HL-60/S4 treated with retinoic acid at 250 ng/mL for 4 days and 3 days (cell line): ENCODE results near the gene NDUFA3.
"Not testable (repeated sequence)": the region's sequence is repeated elsewhere in the genome, so short reads cannot be mapped to it uniquely, and the experiment has no call there.

Source experiments
- in situ Hi-C: fragments of 300-500 bp; cut with MboI; formaldehyde crosslinking; loops from 2 replicates; pipeline ENCODE4 v1.7.0; 2022; ENCODE audit warnings: low sequenced_read_pairs

Gene NDUFA3

DNA sequence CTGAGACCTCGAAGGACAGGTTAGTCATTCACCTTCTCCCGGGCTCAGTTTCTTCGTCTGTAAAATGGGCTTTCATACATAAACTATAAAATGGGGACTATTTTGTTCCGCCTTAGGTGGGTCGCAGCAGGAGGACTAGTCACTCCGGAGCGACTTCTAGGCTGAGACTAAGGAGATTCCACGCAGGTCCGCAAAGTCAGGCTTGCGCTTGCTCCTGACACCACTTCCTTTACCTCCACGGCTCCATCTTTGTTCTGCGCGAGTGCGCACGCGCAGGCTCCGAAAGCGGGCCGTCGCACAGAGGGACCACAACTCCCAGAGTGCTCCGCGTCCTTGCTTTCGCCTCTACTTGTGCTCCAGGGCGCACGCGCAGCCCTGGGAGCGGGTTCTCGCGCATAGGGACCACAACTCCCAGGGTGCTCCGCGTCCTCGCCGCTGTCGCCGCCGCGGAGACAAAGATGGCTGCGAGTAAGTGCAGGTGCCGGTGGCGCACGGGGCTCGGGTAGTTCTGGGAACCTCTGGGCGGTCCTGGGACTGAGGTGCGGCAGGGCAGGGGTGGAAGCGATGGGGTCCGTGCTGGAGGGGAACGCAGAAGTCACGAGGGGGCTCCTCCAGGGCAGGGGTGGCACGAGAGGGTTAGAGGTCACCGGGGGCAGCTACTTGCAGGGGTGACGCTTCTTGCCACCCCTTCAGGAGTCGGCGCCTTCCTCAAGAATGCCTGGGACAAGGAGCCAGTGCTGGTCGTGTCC, at the start of gene NDUFA3:
Gene NDUFA3 (plus strand): TSS at position 435 of the 749 bp plus-strand sequence. CDS start 24 bp downstream, at position 459.
- in situ Hi-C loops, result no loop called here

- in situ Hi-C loops, result no loop called here
Observed at GRCh38 chr19:54062643-54063042, 40.0 kb upstream of the NDUFA3 start.

- in situ Hi-C loops, result no loop called here
Observed at GRCh38 chr19:54063350-54064116, 39.1 kb upstream of the NDUFA3 start, which contains the start of gene VSTM1. VSTM1 (minus strand) TSS chr19:54063897; CDS start chr19:54063777, 120 bp downstream.

DNA sequence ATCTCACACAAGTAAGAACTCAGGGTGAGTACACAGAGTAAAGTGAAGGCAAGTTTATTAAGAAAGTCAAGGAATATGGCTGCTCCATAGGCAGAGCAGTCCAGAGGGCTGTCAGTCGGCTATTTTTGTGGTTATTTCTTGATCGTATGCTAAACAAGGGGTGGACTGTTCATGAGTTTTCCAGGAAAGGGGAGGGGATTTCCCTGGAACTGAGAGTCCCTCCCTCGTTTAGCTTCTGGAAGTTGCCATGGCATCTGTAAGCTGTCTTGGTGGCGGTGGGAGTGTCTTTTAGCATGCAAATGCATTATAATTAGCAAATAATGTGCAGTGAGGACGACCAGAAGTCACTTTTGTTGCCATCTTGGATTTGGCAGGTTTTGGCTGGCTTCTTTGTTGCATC, 33.2 kb upstream of the NDUFA3 start:
- in situ Hi-C loops, result no loop called here

DNA sequence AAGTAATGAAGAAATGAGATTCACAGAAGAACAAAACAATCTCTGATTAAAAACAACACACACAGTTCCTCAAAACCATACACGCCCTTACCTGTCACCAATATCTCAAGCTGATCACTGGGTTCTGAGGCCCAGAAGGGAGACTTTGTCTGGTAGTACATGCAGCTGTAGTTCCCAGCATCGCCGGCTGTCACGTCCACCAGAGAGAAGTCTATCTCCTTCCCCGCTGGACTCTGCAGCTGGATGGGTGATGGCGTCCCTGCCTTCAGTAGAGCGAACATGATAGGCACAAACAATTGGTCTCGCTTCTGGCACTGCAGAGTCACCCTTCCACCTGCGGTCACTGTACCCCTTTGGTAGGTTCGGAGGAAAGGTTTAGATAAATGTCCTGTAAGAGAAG, 28.8 kb upstream of the NDUFA3 start:
- in situ Hi-C loops, result no loop called here

GRCh38 chr19:54074851-54075250, 27.8 kb upstream of the NDUFA3 start:
- in situ Hi-C loops, result no loop called here

GRCh38 chr19:54077334-54077733, 25.3 kb upstream of the NDUFA3 start:
- in situ Hi-C loops, result no loop called here

DNA sequence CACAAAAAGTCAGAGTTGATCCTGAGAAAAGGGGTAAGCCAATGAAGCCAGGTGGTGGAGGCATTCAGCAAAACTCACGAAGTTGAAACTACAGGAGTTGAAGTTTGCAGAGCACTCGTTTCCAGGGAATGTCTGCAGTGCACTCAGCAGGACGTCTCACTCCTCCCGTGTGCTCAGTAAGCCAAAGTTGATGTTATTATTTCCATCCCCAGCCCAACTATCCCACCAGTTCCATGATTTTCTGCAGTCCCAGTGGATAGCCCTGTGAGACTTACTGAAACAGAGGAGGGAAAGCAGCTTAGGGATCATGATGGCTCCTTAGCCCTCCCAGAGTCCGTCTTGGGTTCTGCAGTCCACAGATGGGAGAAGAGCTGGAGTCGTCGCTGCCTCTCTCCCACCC, 21.6 kb upstream of the NDUFA3 start, which contains the start of gene TARM1:
Gene TARM1 (minus strand): TSS at position 334 of the 400 bp plus-strand sequence. CDS start 25 bp downstream, at position 309.
- in situ Hi-C loops, result no loop called here

DNA sequence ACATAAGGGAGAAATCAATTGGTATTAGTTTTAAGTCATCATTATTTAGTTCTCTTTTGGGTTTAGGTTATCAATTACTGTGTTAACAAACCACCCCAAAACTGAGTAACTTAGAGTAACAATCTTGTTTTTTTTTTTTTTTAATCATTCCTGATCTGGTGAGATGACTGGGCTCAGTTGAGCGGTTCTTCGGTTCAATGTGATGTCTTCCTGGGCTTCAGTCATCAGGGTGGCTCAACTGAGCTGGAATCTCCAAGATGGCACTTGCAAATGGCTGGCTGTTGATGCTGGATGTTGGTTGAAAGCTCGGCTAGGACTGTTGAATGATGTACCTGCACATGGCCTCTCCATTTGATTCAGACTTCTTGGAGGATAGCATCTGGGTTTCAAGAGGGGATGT, 18.2 kb upstream of the NDUFA3 start:
- in situ Hi-C loops, result no loop called here

- in situ Hi-C loops, result no loop called here
Observed at GRCh38 chr19:54094426-54095000, 8.1 kb upstream of the NDUFA3 start.

- in situ Hi-C loops, result no loop called here
Observed at GRCh38 chr19:54095136-54095858, 7.4 kb upstream of the NDUFA3 start.

GRCh38 chr19:54095859-54096616, 6.6 kb upstream of the NDUFA3 start:
- in situ Hi-C loops, result not testable (repeated sequence)

DNA sequence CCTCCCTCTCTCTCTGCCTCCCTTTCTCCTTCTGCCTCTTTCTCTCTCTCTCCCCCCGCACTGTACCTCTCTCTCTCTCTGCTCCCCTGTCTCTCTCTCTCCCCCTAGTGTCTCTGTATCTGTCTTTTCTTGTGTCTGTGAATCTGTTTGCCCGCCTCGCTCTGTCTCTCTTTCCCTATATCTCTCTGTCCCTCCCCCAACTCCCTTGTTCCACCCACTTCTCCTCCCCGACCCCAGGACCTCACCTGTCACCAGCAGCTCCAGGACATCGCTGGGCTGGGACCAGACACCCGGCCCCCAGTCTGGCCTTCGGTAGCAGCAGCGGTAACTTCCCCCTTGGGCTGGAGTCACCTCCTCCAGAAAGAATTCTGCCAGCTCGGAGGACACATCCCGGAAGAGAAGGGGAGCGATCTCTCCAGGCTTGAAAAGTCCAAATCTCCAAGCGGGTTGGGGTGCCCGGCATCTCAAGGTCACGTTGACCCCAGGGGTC, 6.0 kb upstream of the NDUFA3 start:
- in situ Hi-C loops, result no loop called here

DNA sequence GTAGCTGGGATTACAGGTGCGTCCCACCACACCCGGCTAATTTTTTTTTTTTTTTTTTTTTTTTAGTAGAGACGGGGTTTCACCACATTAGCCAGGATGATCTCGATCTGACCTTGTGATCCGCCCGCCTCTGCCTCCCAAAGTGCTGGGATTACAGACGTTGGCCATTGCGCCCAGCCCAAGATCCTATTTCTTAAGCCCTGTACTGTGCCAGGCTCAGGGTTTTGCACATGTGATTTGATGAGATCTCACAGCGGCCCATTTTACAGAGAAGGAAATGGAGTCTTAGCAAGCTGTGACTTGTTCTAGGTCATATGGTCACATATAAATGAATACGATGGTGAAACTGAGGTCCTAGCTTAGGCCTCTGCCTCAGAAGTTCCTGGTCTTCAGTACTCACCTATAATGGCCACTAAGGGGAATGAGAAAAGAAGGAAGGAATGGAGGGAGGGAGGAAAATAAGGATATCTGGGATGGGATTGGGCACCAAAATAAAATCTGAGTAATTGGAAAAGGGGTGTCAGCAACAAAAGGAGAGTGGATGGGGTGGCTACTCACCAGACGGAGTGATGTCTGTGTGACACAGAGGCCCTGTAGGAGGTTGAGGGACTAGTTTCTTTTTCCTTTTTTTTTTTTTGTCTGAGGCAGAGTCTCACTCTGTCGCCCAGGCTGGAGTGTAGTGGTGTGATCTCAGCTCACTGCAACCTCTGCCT, 3.3 kb upstream of the NDUFA3 start:
- in situ Hi-C loops, result no loop called here

DNA sequence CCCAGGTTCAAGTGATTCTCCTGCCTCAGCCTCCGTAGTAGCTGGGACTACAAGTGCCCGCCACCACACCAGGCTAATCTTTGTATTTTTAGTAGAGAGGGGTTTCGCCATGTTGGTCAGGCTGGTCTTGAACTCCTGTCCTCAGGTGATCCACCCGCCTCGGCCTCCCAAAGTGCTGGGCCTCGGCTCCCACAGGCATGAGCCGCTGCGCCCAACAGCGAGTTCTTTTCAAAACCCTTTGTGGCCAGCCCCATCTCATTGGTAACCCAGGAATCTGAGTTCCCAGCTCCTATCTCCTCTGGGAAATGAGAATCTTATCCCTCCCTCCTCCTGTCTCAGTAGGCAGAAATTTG, 2.8 kb upstream of the NDUFA3 start:
- in situ Hi-C loops, result not testable (repeated sequence)

DNA sequence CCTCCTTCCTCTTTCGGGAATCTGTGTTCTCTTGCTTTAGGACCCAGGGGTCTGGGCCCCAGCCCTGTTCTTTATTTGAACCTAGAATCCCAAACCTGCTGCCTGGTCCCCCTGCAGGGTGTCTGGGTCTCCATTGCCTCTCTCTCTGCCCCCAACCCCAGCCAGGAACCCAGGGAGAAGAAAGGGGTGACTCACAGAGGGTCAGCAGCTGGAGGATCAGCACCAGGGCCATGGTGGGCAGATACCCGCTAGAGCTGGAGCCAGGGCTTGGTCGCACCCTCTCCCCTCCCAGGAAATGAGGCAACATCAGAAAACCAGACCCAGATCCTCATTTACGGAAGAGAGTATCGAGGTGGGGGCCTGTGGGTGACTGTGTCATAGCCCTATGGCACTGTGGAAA, 2.1 kb upstream of the NDUFA3 start, which contains the start of gene OSCAR:
Gene OSCAR (minus strand): TSS at position 243 of the 400 bp plus-strand sequence. CDS start 11 bp downstream, at position 232.
- in situ Hi-C loops, result no loop called here

DNA sequence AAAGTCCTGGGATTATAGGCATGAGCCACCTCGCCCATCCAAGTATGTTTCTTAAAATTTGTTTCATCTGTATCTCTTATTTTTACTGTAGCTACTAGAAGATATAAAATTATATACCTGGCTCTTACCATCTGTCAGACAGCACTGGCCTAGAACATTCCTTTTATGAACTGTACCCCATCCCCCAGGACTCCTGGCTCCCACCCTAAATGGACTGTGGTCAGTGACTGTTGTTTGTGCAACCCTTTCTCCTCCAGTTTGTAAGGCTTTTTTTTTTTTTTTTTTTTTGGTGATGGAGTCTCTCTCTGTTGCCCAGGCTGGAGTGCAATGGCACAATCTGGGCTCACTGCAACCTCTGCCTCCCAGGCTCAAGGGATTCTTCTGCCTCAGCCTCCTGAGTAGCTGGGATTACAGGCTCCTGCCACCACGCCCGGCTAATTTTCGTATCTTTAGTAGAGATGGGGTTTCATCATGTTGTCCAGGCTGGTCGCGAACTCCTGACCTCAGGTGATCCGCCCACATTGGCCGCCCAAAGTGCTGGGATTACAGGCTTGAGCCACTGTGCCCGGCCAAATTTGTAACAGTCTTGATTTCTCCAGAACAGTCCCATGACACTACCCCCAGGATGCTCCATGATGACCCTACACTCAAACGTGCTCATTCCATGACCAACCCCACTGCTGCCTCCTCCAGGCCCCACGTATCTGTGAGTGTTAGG, 2.5 kb downstream of the NDUFA3 start:
- in situ Hi-C loops, result no loop called here

DNA sequence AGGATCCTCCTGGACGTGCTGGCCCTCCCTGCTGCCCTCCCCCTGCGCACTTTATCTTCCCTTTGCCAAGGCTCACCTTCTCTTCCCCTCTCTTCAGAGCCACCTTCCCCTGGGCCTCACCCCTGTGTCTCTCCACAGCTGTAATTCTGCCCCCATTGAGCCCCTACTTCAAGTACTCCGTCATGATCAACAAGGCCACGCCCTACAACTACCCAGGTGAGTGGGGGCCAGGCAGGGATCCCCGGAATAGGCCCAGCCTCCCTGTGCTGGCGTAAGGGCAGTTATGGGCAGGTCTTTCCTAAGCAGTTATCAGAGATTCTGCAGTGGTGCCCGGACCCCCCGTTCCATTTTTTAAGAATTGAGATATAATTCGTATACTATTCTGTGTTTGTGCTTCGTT, 3.1 kb downstream of the NDUFA3 start:
- in situ Hi-C loops, result no loop called here

DNA sequence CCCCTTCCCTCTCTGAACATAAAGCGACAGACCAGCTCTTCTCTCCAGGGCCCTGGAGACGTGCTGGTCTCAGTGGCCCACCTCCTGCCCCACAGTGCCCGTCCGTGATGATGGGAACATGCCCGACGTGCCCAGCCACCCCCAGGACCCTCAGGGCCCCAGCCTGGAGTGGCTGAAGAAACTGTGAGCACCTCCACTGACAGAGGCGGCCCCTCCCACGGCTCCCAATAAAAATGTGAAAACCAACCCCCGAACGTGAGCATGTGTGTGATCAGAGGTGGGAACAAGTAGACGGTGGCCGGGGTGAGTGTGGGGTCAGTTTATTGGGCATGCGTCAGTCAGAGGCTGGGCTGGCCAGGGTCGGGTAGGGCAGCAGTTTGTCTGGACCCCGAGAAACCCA, 4.1 kb downstream of the NDUFA3 start:
- in situ Hi-C loops, result no loop called here
